PC-3 (cell line): ENCODE measurements around the gene RNF128. TPM values are rescaled to one million over a fixed set of nuclear protein-coding genes. Genes with fewer than 3 reads are reported as not detected.
"Not testable (repeated sequence)": the region's sequence is repeated elsewhere in the genome, so short reads cannot be mapped to it uniquely, and the experiment has no call there.

Experiments used
- ATAC-seq: fragments of 200-7000 bp; cut with Tn5 transposase; 2 replicates; pipeline ENCODE4 v1.9.1; 2020; ENCODE audit warnings: mild to moderate bottlenecking, moderate library complexity
- BruUV-seq: library from RNA; stranded (reverse); fragments of 400-500 nt; replicated peaks from 2 replicates; lab custom pipeline; 2021; lab: Mats Ljungman, UMichigan
- CTCF ChIA-PET: fragments of 300-600 bp; sonication (Branson Sonifier 250); formaldehyde crosslinking; loops from one replicate; lab custom pipeline; 2022; ENCODE audit warnings: antibody characterized with exemption; lab: Charles Lee
- POLR2A ChIA-PET: fragments of 300-600 bp; sonication (Branson Sonifier 250); formaldehyde crosslinking; loops from one replicate; lab custom pipeline; 2022; ENCODE audit warnings: antibody characterized with exemption; ENCODE audit not compliant: unreplicated experiment; lab: Charles Lee
- DNase-seq: peaks from one replicate; pipeline ENCODE4 v3.0.0-alpha.2; 2015
- H2AFZ ChIP-seq: fragments of 300-600 bp; sonication (generic); 2 replicates; pipeline ENCODE4 v1.6.0; 2016; ENCODE audit warnings: antibody characterized with exemption, low read length
- H3F3A ChIP-seq: fragments of 300-600 bp; sonication (generic); one replicate; pipeline ENCODE4 v1.6.0; 2017; ENCODE audit warnings: antibody characterized with exemption, low read length, control low read depth, mild to moderate bottlenecking; ENCODE audit not compliant: unreplicated experiment
- H3K27ac ChIP-seq: fragments of 300-600 bp; sonication (generic); 2 replicates; pipeline ENCODE4 v1.5.1; 2016; ENCODE audit warnings: mild to moderate bottlenecking, low read length
- H3K27me3 ChIP-seq: fragments of 300-600 bp; sonication (generic); 2 replicates; pipeline ENCODE4 v1.6.1; 2016; ENCODE audit warnings: low read length, mixed read lengths
- H3K36me3 ChIP-seq: fragments of 300-600 bp; sonication (generic); 2 replicates; pipeline ENCODE4 v1.6.1; 2016; ENCODE audit warnings: low read depth, mixed run types, low read length, mixed read lengths
- H3K4me1 ChIP-seq: fragments of 300-600 bp; sonication (generic); 2 replicates; pipeline ENCODE4 v1.5.1; 2016; ENCODE audit warnings: low read length; ENCODE audit not compliant: insufficient read depth
- H3K4me2 ChIP-seq: fragments of 300-600 bp; sonication (generic); 2 replicates; pipeline ENCODE4 v1.6.0; 2016; ENCODE audit warnings: low read length
- H3K4me3 ChIP-seq: fragments of 300-600 bp; sonication (generic); 2 replicates; pipeline ENCODE4 v1.5.1; 2016; ENCODE audit warnings: mild to moderate bottlenecking, low read length, mixed read lengths
- H3K79me2 ChIP-seq: fragments of 300-600 bp; sonication (generic); 2 replicates; pipeline ENCODE4 v1.6.1; 2017; ENCODE audit warnings: low read length, mixed read lengths
- H3K9ac ChIP-seq: fragments of 300-600 bp; sonication (generic); 2 replicates; pipeline ENCODE4 v1.6.0; 2016; ENCODE audit warnings: mild to moderate bottlenecking, low read length
- H3K9me2 ChIP-seq: fragments of 300-600 bp; sonication (generic); replicated peaks from 2 replicates; pipeline ENCODE4 v1.6.1; 2016; ENCODE audit warnings: mixed run types, low read length, mixed read lengths
- H3K9me3 ChIP-seq: fragments of 300-600 bp; sonication (generic); 2 replicates; pipeline ENCODE4 v1.6.1; 2016; ENCODE audit warnings: low read length, mixed read lengths
- H4K20me1 ChIP-seq: fragments of 300-600 bp; sonication (generic); 2 replicates; pipeline ENCODE4 v1.6.1; 2016; ENCODE audit warnings: low read length, mixed read lengths
- EZH2 ChIP-seq: fragments of 300-600 bp; sonication (generic); IDR thresholded peaks from one replicate; pipeline ENCODE4 v1.6.1; 2017; ENCODE audit warnings: antibody characterized with exemption, mild to moderate bottlenecking, low read length; ENCODE audit not compliant: unreplicated experiment
- EZH2phosphoT487 ChIP-seq: fragments of 300-600 bp; sonication (generic); IDR thresholded peaks from 2 replicates; pipeline ENCODE4 v1.6.1; 2018; ENCODE audit warnings: mild to moderate bottlenecking, antibody characterized with exemption, low read length, borderline replicate concordance
- intact Hi-C: fragments of 100-400 bp; cut with micrococcal nuclease; formaldehyde crosslinking; loops from 2 replicates; pipeline ENCODE4 v1.9.0; 2023
- total RNA-seq: library from RNA; depleted of rRNA; stranded (reverse); fragments of >200 nt; gene quantifications from 2 replicates; pipeline ENCODE4 v1.2.3, GENCODE V29; 2014
- TF ChIP-seq, protein P1 (sequence below): fragments of 300-600 bp; sonication (generic); conservative IDR thresholded peaks from 2 replicates; pipeline ENCODE4 v1.5.1; 2017; ENCODE audit warnings: antibody characterized with exemption, low read depth, mild to moderate bottlenecking, low read length

RNF128 gene
- total RNA-seq, 1 experiment from 2014 or later, result not detected

DNA sequence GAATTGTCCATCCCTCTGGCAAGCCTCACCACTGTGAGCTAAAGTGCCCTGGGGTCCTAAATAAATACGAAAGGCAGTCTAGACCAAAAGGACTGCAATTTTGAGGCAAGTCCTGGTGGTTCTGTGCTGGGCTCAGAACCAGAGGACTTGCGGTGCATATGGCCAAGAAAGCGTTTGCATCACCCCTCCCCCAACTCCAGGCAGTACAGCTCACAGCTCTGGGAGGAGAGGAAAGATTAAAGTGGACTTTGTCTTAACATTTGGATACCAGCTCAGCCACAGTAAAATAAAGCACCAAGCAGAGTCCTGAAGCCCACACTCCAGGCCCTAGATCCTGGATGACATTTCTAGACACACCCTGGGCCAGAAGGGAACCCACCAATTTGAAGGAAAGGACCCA, 24.9 kb downstream of the RNF128 start:
- BruUV-seq, result no TSS peak
- no peak for TF ChIP-seq EZH2phosphoT487
- TF ChIP-seq, protein P1, sequence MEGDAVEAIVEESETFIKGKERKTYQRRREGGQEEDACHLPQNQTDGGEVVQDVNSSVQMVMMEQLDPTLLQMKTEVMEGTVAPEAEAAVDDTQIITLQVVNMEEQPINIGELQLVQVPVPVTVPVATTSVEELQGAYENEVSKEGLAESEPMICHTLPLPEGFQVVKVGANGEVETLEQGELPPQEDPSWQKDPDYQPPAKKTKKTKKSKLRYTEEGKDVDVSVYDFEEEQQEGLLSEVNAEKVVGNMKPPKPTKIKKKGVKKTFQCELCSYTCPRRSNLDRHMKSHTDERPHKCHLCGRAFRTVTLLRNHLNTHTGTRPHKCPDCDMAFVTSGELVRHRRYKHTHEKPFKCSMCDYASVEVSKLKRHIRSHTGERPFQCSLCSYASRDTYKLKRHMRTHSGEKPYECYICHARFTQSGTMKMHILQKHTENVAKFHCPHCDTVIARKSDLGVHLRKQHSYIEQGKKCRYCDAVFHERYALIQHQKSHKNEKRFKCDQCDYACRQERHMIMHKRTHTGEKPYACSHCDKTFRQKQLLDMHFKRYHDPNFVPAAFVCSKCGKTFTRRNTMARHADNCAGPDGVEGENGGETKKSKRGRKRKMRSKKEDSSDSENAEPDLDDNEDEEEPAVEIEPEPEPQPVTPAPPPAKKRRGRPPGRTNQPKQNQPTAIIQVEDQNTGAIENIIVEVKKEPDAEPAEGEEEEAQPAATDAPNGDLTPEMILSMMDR, result no peak
- TF ChIP-seq EZH2, result no peak

DNA sequence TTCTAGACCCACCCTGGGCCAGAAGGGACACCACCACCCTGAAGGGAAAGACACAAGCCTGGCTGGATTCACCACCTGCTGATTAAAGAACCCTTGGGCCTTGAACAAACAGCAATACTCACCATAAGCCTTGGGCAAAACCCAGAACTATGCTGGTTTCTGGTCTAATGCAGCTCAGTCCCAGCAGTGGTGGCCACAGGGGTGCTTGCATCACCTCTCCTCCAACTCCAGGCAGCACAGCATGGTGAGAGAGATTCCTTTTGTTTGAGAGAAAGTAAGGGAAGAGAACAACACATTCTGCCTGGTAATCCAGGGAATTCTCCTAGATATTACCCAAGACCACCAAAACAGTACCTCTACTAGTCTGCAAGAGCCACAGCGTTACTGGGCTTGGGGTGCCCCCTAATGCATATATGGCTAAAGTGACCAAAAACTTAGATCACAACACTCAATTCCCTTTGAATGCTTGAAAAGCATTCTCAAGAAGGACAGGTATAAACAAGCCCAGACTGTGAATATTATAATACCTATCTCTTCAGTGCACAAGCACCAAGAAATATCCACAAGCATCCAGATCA, 25.7 kb downstream of the RNF128 start:
- Histone ChIP-seq H3K9ac (no peak overlapping the region), H3K27ac (no peak overlapping the region), H3K79me2 (no peaks in the 10 kb centered on the region), H3K4me2 (no peak overlapping the region), H3K9me2 (no peaks in the 10 kb centered on the region), H3K4me1 (no peaks in the 10 kb centered on the region), H3K36me3 (no peaks in the 10 kb centered on the region), H3K9me3 (no peaks in the 10 kb centered on the region), H3K4me3 (no peak overlapping the region), H4K20me1 (no peaks in the 10 kb centered on the region), H3F3A (no peaks in the 10 kb centered on the region), H2AFZ (no peak overlapping the region), H3K27me3 (no peaks in the 10 kb centered on the region)
- ATAC-seq, result no peak
- DNase-seq, result peak; percentile 23
- ChIA-PET POLR2A (no interaction called here), CTCF (no interaction called here)
- no TSS peak for BruUV-seq
- intact Hi-C loops, result loop anchor here (5.0 kb wide), 1 partner anchor 270 kb away; no protein-coding TSS in a partner anchor
- TF ChIP-seq, protein P1, result peak; percentile 42
- TF ChIP-seq EZH2, result no peak

More for the DNA sequence above, 24.9 kb downstream of the RNF128 start:
- Histone ChIP-seq H3K9me2 (no peaks in the 10 kb centered on the region), H3K79me2 (no peaks in the 10 kb centered on the region), H3F3A (no peaks in the 10 kb centered on the region), H3K9me3 (no peaks in the 10 kb centered on the region), H3K9ac (no peak overlapping the region), H4K20me1 (no peaks in the 10 kb centered on the region), H3K4me3 (no peak overlapping the region), H2AFZ (no peak overlapping the region), H3K4me2 (no peak overlapping the region), H3K36me3 (no peaks in the 10 kb centered on the region), H3K27me3 (no peaks in the 10 kb centered on the region), H3K4me1 (no peaks in the 10 kb centered on the region), H3K27ac (no peak overlapping the region)
- no peak for DNase-seq
- ChIA-PET CTCF (no interaction called here), POLR2A (no interaction called here)
- intact Hi-C loops, result loop anchor here (5.0 kb wide), 1 partner anchor 269 kb away; no protein-coding TSS in a partner anchor
- no peak for ATAC-seq

DNA sequence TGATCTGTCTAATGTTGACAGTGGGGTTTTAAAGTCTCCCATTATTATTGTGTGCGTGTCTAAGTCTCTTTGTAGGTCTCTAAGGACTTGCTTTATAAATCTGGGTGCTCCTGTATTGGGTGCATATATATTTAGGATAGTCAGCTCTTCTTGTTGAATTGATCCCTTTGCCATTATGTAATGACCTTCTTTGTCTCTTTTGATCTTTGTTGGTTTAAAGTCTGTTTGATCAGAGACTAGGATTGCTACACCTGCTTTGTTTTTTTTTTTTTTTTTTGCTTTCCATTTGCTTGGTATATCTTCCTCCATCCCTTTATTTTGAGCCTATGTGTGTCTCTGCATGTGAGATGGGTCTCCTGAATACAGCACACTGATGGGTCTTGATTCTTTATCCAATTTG, 42.8 kb downstream of the RNF128 start:
- intact Hi-C loops, H3K27ac ChIP-seq, CTCF ChIA-PET, H3K27me3 ChIP-seq, POLR2A ChIA-PET, H3K36me3 ChIP-seq, ATAC-seq, H3K4me2 ChIP-seq, H3K9me3 ChIP-seq, H3K4me3 ChIP-seq, H2AFZ ChIP-seq, H3K4me1 ChIP-seq, H4K20me1 ChIP-seq, H3F3A ChIP-seq, H3K9me2 ChIP-seq, BruUV-seq, H3K9ac ChIP-seq, DNase-seq, H3K79me2 ChIP-seq: not testable (repeated sequence)
